RPMI8226 (cell line): ENCODE data around the gene SLC25A48.

Source experiments
- DNase-seq: peaks from one replicate; pipeline ENCODE4 v3.0.0-alpha.2; 2015

SLC25A48 gene

GRCh38 chr5:135834639-135835529, at the start of gene SLC25A48:
TSS of gene SLC25A48 (plus strand) at chr5:135834663. CDS start at chr5:135834848, 185 bp downstream.
- DNase-seq = peak; percentile 85

DNA sequence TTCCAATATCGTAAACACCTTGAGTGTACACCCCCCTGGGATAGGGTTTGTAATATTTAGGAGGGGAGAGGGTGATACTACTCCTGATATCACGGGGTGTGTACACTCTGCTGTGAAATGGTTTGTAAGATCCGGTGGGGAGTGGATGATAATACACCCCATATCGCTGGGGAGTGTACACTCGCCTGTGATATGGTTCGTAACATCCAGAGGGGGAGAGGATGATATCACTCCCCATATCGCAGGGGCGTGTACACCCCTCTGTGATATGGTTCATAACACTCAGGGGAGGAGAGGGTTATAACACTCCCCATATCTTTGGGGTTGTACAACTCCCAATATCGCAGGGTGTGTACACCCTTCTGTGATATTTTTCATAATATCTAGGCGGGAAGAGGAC, 33.8 kb upstream of the SLC25A48 start:
- no peak for DNase-seq

DNA sequence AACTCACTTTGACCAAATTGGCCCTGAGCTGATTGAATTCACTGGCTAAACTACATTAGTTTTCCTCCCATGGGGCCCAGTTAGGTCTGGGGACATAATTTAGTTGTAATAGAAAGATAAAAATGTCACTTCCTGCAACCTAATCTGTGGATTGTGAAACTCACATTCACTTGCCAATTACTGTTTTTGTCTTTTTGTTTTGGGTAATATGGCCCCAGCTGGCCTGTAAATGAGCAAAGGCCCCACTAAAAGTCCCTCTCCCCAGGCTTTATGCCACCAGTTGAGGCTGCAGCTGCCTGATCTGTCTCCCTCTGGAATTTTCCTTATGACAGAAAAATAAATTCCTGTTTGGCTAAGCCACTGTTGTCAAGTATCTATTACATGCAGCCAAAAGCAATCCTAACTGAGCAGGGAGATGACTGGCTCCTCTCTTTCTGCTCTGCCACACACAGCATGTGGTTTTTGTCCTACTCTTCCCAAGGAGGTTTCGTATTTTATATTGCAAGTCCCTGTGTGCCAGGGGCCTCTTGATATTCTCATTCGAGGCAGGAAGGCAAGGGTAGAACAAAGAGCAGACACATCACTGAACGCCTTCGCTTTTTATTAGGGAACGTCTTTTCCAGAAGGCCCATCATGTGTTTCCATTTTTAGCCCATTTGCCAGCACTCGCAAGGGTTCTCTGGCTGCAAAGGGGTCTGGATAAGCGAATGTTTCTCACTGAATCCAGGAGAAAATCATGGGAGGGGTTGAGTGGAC, 24.1 kb upstream of the SLC25A48 start:
- DNase-seq = no peak

DNA sequence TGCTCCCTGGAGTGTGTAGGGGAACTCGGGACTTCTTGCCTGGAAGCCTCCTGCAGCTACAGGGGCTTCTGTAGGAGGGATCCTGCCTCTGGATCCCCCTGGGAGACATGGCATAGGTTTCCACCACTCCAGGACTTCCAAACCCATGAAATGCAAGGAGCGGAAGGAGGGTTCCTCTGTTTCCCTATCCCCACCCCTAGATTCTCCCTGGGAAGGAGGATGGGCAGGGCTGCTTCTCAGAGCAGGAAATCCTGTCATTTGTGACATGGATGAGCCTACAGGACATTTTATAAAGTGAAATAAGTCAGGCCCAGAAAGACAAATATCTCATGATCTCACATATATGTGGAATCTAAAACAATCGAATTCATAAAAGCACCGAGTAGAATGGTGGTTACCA, 23.5 kb upstream of the SLC25A48 start:
- DNase-seq = no peak

DNA sequence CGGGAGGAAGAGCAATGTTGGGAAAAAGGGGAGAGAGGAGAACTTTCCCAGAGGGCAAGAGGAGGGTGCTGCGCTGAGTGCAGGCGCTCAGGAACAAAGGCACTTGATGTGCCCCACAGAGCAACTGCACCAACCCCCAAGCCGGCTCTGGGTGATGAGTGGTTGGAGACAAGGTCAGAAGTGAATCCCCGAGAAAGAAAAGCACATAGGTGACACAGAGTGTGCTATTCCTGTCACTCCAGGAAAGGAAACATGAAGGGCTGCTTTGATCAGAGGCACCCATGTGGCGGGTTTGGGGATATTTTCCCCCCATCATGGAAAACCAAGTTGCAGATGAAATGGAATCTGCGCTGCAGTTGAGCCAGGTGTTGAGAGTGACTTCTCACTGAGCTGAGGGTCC, 20.7 kb upstream of the SLC25A48 start:
- no peak for DNase-seq

- no peak for DNase-seq
These were observed 20.1 kb upstream of the SLC25A48 start for GRCh38 chr5:135814316-135814715.

DNA sequence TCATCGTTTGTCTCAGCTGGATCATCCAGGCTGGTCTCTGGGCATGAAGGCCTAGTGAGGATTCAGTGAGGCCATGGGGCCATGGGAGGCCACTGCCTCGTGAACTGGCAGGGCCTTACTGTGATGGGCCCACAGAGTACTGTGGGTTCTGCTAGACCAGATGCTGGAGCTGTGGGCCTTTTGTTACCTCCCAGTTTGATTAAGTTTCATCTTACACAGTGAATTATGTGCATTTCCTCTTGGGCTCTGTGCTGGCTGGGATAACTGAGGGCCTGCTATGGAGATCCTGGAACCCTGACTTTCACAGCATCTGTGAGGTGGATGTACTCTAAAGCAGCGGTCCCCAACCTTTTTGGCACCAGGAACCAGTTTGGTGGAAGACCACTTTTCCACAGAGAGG, 19.7 kb upstream of the SLC25A48 start:
- no peak for DNase-seq

DNA sequence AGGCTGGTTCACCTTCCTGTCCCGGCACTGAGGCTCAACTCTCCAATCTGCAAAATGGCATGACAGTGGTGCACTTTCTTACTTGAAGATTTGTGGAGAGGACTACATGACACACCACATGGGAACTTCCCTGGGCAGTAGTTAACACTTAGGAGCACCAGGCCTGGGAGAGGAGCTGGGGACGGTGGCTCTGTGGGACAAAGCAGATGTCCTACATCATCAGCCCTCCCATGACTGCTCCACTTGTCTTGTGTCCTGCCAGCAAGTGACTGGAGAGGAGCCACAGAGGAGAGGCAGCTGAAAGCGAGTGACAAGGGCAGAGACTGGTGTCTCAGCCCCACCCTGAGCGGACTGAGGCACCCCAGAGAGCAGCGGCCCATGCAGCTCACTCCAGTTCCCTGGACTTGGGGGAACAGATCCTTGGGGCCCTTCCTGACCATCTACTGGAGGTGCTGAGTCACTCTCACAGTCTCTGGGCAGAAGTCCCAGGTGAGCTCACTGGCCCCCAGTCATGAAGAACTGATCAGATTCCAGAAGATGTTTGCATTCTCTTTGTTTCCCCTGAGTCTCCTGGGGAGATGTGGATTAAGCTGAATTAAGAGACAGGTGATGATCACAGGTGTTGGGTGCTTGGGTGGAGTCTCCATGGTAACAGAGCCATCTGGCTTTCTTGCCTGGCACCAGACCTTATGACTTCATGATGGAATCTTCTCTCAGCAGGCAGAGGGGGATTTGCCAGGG, 13.2 kb upstream of the SLC25A48 start:
- DNase-seq = peak; percentile 47

GRCh38 chr5:135821802-135822201, 12.7 kb upstream of the SLC25A48 start:
- no peak for DNase-seq

DNA sequence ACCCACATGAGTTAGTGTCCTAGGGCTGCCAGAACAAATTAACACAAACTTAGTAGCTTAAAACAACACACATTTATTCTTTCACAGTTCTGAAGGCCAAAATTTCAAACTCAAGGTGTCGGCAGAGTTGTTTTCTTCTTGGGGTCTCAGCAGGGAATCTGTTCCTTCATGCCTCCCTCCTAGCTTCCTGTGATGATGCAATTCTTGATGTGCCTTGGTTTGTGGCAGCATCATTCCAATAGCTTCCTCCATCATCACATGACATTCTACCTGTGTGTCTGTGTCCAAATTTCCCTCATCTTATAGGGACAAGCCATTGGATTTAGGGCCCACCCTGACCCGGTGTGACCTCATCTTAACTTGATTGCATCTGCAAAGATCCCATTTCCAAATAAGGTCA, 12.2 kb upstream of the SLC25A48 start:
- no peak for DNase-seq

DNA sequence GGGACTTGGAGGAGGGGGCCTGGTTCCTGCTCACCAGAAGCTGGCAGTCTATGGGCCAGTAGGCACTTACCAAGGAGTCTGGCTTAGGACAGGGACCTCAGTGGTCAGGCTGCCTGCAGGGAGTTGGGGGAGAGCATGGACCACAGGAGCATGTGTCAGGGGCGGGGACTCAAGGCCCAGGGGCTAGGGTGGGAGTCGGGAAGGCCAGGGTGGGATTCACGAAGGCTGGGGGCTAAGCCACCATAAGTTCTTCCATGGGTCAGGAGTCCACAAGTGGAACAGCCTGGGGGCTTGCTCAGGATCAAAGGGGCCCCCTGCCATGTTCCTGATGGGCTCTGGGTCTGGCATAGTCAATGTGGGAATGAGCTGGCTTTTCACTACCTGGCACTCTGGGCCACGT, 11.5 kb upstream of the SLC25A48 start:
- no peak for DNase-seq

GRCh38 chr5:135823881-135824280, 10.6 kb upstream of the SLC25A48 start:
- no peak for DNase-seq

DNA sequence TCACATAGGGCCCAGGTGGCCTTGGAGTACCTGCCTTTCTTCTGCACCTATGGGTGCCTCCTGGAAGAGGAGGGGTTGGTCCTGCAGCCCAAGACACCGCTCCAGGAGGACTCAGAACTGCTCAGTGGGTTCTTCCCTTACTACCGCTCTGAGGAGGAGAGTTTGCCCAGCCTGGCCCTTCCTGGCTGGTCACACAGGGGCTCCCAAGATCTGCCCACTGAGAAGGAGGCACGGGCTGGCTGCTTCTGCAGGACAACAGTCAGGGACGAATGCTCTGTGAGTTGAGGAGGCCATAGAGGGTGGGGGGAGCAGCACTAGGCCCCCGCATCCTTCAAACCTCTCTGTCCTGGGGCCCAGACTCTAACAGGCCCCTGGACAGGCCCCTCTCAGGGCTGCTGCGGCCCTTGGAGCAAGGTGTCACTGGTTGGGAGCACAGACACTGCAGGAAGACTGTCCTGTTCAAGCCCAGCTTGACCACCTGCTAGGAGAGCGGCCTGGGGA, 9.9 kb upstream of the SLC25A48 start:
- no peak for DNase-seq

- DNase-seq = no peak
These were observed 8.9 kb upstream of the SLC25A48 start for GRCh38 chr5:135825373-135826220.

DNA sequence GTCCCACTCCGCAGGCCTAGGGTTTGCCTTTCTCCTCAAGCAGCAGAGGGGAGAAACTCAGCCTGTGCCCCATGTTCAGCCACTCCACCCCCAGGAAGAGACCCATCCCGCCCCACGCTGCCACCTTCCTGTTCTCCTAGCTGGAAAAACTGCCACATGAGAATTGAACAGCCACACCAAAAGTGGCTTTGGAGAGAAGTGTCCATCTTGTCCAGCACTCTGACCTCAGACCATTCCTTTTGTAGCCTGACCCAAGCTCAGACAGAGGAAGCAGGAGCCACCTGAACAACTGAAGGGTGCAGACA, 8.3 kb upstream of the SLC25A48 start:
- DNase-seq = no peak

DNA sequence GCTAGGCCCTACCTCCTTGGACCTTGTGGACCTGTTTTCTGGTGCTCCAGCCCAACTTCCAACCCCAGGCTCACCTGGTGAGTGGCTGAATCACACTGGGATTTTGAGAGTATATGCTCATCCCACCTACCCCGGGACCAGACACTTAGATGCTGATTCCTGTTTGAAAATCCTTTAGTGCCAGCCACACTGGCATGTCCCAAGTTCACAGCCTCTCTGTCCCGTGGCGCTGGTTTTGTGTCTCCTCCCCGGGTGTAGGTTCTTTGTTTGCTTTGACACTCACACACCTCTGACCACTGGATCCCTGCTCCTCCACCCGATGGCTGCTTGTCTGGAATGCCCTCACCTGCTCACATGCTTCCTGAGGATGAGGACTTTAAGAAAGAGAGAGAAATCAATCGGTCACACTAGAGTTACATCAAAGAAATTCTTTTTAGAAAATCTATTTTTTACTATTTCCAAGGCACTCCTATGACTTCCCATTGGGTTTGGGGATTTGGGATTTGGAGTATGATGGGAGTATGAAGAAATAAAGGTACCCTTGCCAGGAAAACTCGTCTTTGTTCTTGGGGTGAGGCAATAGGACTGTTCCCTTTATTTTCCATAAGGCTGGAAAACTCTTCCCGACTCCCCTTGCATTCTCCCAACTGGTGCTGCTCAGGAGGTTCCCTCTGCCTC, 7.3 kb upstream of the SLC25A48 start:
- DNase-seq = no peak

DNA sequence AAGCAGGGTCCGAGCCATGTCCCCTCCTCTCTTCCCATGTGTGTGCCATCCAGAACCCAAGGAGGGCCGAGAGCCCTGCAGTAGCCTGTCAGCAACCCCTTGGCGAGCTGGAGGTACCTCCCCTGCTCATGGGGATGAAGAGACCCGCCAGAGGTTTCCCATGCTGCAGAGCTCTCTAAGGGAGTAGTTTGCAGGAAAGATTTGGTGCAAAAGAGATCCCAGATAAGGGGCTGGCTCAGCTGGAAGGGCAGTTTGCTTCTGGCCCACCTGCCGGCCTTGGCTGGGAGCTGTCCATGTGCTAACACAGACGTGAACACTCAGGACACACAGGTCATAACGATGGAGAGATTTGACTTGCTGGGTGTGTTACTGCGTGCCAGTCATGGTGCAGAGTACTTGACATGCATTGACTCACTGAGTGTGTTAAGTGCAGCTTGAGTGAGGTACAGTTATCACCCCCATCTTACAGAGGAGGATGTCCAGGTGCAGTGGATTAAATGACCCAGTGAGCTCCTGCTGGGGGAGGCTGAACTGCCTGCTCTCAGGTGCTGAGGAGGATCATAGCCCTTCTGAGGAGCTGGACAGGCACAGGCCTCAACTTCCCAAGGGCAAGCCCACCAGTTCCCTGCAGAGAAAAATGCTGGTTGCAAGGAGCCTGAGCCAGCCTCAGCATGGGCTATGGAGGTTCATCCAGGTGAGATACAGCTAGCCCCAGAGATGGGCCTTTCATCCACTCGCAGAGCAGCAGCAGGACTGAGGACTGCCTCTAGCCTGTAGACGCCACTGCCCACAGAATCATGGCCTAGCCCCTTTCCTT, 6.3 kb upstream of the SLC25A48 start:
- DNase-seq = no peak

GRCh38 chr5:135828782-135829127, 5.7 kb upstream of the SLC25A48 start:
- DNase-seq = no peak

GRCh38 chr5:135829179-135829578, 5.3 kb upstream of the SLC25A48 start:
- DNase-seq = no peak

GRCh38 chr5:135829681-135830383, 4.6 kb upstream of the SLC25A48 start:
- peak; percentile 86 for DNase-seq

GRCh38 chr5:135830384-135830700, 4.1 kb upstream of the SLC25A48 start:
- no peak for DNase-seq
